ENCODE results near the gene TPST2.
A peak's percentile ranks its signal among the peaks of the same experiment; 100 is the strongest.

The TPST2 gene

GRCh38 chr22:26553056-26553752, 36.7 kb downstream of the TPST2 start:
- no peak for DNase-seq

GRCh38 chr22:26552466-26552865, 37.5 kb downstream of the TPST2 start:
- no peak for DNase-seq

- no peak for DNase-seq
Measured at GRCh38 chr22:26551568-26551967, 38.4 kb downstream of the TPST2 start.

- peak; percentile 34 for DNase-seq
Measured at GRCh38 chr22:26550498-26551033, 39.4 kb downstream of the TPST2 start.

- no peak for DNase-seq
Measured at GRCh38 chr22:26549902-26550497, 39.9 kb downstream of the TPST2 start.

- peak; percentile 30 for DNase-seq
Measured at GRCh38 chr22:26548984-26549383, 40.9 kb downstream of the TPST2 start.

- DNase-seq, result no peak
Measured at GRCh38 chr22:26548303-26548702, 41.6 kb downstream of the TPST2 start.

GRCh38 chr22:26547837-26548236, 42.1 kb downstream of the TPST2 start:
- DNase-seq, result no peak

GRCh38 chr22:26547426-26547825, 42.5 kb downstream of the TPST2 start:
- no peak for DNase-seq

GRCh38 chr22:26546282-26546681, 43.6 kb downstream of the TPST2 start:
- DNase-seq, result no peak

GRCh38 chr22:26545827-26546226, 44.1 kb downstream of the TPST2 start:
- DNase-seq, result no peak

GRCh38 chr22:26545385-26545784, 44.5 kb downstream of the TPST2 start:
- DNase-seq, result no peak

GRCh38 chr22:26544489-26544888, 45.4 kb downstream of the TPST2 start:
- DNase-seq, result no peak

GRCh38 chr22:26542831-26543230, 47.1 kb downstream of the TPST2 start:
- DNase-seq, result no peak

GRCh38 chr22:26541167-26541819, 48.6 kb downstream of the TPST2 start:
- no peak for DNase-seq

GRCh38 chr22:26540119-26540518, 49.8 kb downstream of the TPST2 start:
- no peak for DNase-seq

- DNase-seq, result no peak
Measured at GRCh38 chr22:26536762-26537134, 53.2 kb downstream of the TPST2 start.

GRCh38 chr22:26536056-26536761, 53.7 kb downstream of the TPST2 start:
- no peak for DNase-seq

- no peak for DNase-seq
Measured at GRCh38 chr22:26535603-26535908, 54.4 kb downstream of the TPST2 start.

GRCh38 chr22:26534874-26535602, 54.9 kb downstream of the TPST2 start:
- no peak for DNase-seq

- peak; percentile 43 for DNase-seq
Measured at GRCh38 chr22:26534171-26534855, 55.6 kb downstream of the TPST2 start.

- no peak for DNase-seq
Measured at GRCh38 chr22:26529345-26529744, 60.6 kb downstream of the TPST2 start.

All from eye (tissue), 1 donor.